DMS53 treated with DMSO at 0.1 percent for 48 hours (cell line): Measurements from ENCODE around the gene ARHGEF33.

Source experiments
- DNase-seq: peaks from one replicate; lab custom pipeline; 2025; ENCODE audit not compliant: unreplicated experiment; lab: John Stamatoyannopoulos, UW

Gene ARHGEF33

GRCh38 chr2:39013871-39014270 lies 124.2 kb downstream of the ARHGEF33 start:
- DNase-seq: no peak

- DNase-seq: no peak
Observed at GRCh38 chr2:39015424-39015823, 125.7 kb downstream of the ARHGEF33 start.

GRCh38 chr2:39017334-39017733 lies 127.7 kb downstream of the ARHGEF33 start:
- no peak for DNase-seq

DNA sequence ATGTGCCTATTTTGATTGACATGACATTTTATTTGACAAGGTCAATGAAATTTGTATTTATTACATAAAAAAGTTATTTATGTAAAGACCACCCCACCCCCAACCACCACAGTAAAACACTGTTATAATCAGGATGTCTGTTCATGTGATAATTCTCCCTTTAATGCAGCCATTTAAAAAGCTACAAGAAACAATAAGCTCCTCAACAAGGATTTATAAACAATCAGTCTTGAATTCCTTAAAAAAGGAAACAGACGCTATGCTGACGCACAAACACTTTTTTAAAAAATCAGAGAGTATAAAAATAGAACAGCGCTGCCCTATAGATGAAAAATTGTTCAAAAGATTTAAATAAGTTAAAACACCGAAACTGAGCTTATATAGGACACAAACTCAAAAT lies 129.0 kb downstream of the ARHGEF33 start:
- no peak for DNase-seq

- no peak for DNase-seq
Observed at GRCh38 chr2:39020383-39020782, 130.7 kb downstream of the ARHGEF33 start.

- DNase-seq: no peak
Observed at GRCh38 chr2:39022642-39023235, 133.1 kb downstream of the ARHGEF33 start.

- DNase-seq: no peak
Observed at GRCh38 chr2:39023649-39024048, 134.0 kb downstream of the ARHGEF33 start.

DNA sequence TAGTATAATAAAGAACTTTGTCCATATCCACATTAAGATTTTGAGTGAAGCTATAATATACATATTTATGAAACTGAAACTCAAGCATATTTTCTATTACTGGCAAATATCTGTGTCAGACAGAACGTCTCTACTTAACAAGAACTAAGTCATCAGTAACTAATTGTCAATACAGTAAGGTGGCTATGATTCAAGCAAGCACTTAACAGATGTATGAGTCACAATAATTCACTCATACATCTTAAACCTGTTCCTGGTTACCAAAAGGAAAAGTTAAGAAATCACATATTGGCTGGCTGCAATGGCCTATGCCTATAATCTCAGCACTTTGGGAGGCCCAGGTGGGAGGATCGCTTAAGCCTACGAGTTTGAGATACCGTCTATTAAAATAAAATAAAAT lies 135.2 kb downstream of the ARHGEF33 start:
- no peak for DNase-seq
